Keratinocyte (primary cell): Measurements from ENCODE around the gene RBP4. TPM values are rescaled to one million over a fixed set of nuclear protein-coding genes. Genes with fewer than 3 reads are reported as not detected.

Source experiments
- DNase-seq: peaks from one replicate; pipeline ENCODE4 v3.0.0-alpha.2; 2011; ENCODE audit warnings: low read depth, missing footprints, low spot score
- FAIRE-seq: peaks from 2 replicates; lab custom pipeline; 2011; peaks lifted over from hg19 to GRCh38; lab: Jason Lieb, UNC
- H2AFZ ChIP-seq: 2 replicates; pipeline ENCODE4 v1.6.0; 2012; ENCODE audit warnings: low read length, control low read depth, inconsistent platforms; ENCODE audit not compliant: control insufficient read depth
- H3K27ac ChIP-seq: 2 replicates; pipeline ENCODE4 v1.5.1; 2011; ENCODE audit warnings: low read length; ENCODE audit not compliant: control insufficient read depth, insufficient read depth
- H3K27me3 ChIP-seq: 3 replicates; pipeline ENCODE4 v1.6.0; 2011; ENCODE audit warnings: low read length; ENCODE audit not compliant: control insufficient read depth, insufficient read depth; ENCODE audit errors: extremely low read depth
- H3K36me3 ChIP-seq, 2 experiments: 2 replicates in 1 of 2; 3 replicates in 1 of 2; pipeline ENCODE4 v1.5.1; 2011; ENCODE audit warnings: low read length in 2 of 2, mild to moderate bottlenecking in 1 of 2; ENCODE audit not compliant: control insufficient read depth in 2 of 2, insufficient read depth in 2 of 2; ENCODE audit errors: extremely low read depth in 1 of 2
- H3K4me1 ChIP-seq: 3 replicates; pipeline ENCODE4 v1.5.1; 2011; ENCODE audit warnings: low read length; ENCODE audit not compliant: control insufficient read depth, insufficient read depth; ENCODE audit errors: extremely low read depth
- H3K4me2 ChIP-seq: 3 replicates; pipeline ENCODE4 v1.6.0; 2011; ENCODE audit warnings: low read depth, low read length; ENCODE audit not compliant: control insufficient read depth, insufficient read depth; ENCODE audit errors: extremely low read depth
- H3K4me3 ChIP-seq, 3 experiments: fragments of 200-600 bp in 1 of 3; sonication (generic) in 1 of 3; 2 replicates in 2 of 3; 3 replicates in 1 of 3; pipeline ENCODE4 v1.5.1; 2011 to 2016; ENCODE audit warnings: low read length in 3 of 3, mild to moderate bottlenecking in 3 of 3, control low read depth in 2 of 3, inconsistent platforms in 1 of 3, low read depth in 1 of 3, mixed read lengths in 1 of 3, mixed run types in 1 of 3, moderate library complexity in 1 of 3; ENCODE audit not compliant: control insufficient read depth in 2 of 3, insufficient read depth in 2 of 3; ENCODE audit errors: extremely low read depth in 1 of 3
- H3K79me2 ChIP-seq: 2 replicates; pipeline ENCODE4 v1.6.0; 2012; ENCODE audit warnings: low read length; ENCODE audit not compliant: control insufficient read depth, insufficient read depth
- H3K9ac ChIP-seq: 3 replicates; pipeline ENCODE4 v1.6.0; 2011; ENCODE audit warnings: low read length; ENCODE audit not compliant: control insufficient read depth, insufficient read depth; ENCODE audit errors: extremely low read depth
- H3K9me1 ChIP-seq: 3 replicates; pipeline ENCODE4 v1.6.0; 2011; ENCODE audit warnings: low read length; ENCODE audit not compliant: control insufficient read depth, insufficient read depth; ENCODE audit errors: extremely low read depth
- H3K9me3 ChIP-seq: 2 replicates; pipeline ENCODE4 v1.5.1; 2012; ENCODE audit warnings: low read depth, low read length; ENCODE audit not compliant: control insufficient read depth
- H4K20me1 ChIP-seq: 3 replicates; pipeline ENCODE4 v1.6.0; 2011; ENCODE audit warnings: low read length; ENCODE audit not compliant: control insufficient read depth, insufficient read depth; ENCODE audit errors: extremely low read depth
- EZH2 ChIP-seq: IDR thresholded peaks from one replicate; pipeline ENCODE4 v1.6.1; 2012; ENCODE audit warnings: inconsistent platforms, mild to moderate bottlenecking, low read length, moderate library complexity
- dilution Hi-C: fragments of 300-500 bp; cut with MboI; formaldehyde crosslinking; loops from one replicate; pipeline ENCODE4 v1.7.0; 2020; ENCODE audit warnings: low sequenced_read_pairs; ENCODE audit not compliant: extremely low pct_ligation_motif_present
- polyA plus RNA-seq, 5 experiments: library from polyadenylated mRNA; depleted of rRNA in 3 of 5; stranded (reverse) in 3 of 5; stranded (forward) in 1 of 5; unstranded in 1 of 5; fragments of >200 nt; gene quantifications; 1 replicate in 1 of 5; 2 replicates in 3 of 5; 3 replicates in 1 of 5; pipeline versions ENCODE4 v1.2.1 to v1.2.3, GENCODE V29; 2011 to 2012; ENCODE audit warnings: missing spikeins in 2 of 5, low read depth in 1 of 5, low replicate concordance in 1 of 5
- TF ChIP-seq, protein P1 (sequence below), 3 experiments: IDR thresholded peaks in 1 of 3; conservative IDR thresholded peaks in 1 of 3; optimal IDR thresholded peaks in 1 of 3; 2 replicates in 2 of 3; 3 replicates in 1 of 3; pipeline versions ENCODE3 to v1.5.1; 2011; ENCODE audit warnings: low read length in 3 of 3, mild to moderate bottlenecking in 3 of 3, moderate library complexity in 2 of 3, control low read depth in 1 of 3, inconsistent platforms in 1 of 3; ENCODE audit not compliant: insufficient read depth in 2 of 3; ENCODE audit errors: extremely low read depth in 1 of 3

Gene RBP4
- polyA plus RNA-seq, 1 donor (not counting 4 experiments of a cell fraction or from before 2014, with no cell fraction given) = not detected

DNA sequence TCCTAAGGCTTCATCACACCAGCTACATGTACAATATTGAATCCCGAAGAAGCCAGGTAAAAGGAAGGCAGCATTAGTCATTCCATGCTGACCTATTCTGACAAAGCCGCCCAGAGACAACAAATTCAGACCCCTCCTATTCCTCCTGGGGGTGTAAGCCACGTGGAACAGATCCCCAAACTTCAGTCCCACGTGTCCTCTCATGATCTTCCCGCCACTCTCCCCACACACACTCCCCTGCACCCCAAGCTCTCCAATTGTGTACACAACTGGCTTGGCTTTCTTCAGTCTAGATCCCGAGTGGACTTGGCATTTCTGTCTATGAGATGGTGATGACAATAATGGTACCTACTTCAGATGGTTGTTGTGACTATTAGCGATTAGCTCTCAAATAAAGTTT, 19.9 kb upstream of the RBP4 start:
- FAIRE-seq (no peak), DNase-seq (no peak)
- Histone ChIP-seq H3K9ac (no peak overlapping the region), H3K9me1 (no peaks in the 10 kb centered on the region), H3K79me2 (no peaks in the 10 kb centered on the region), H3K36me3 (no peaks in the 10 kb centered on the region), H3K9me3 (no peaks in the 10 kb centered on the region), H2AFZ (no peak overlapping the region), H3K4me3 (no peak overlapping the region), H3K4me2 (no peak overlapping the region), H4K20me1 (no peaks in the 10 kb centered on the region), H3K4me1 (no peaks in the 10 kb centered on the region), H3K27me3 (no peaks in the 10 kb centered on the region), H3K27ac (no peak overlapping the region)
- dilution Hi-C loops = no loop called here
- TF ChIP-seq, protein P1, sequence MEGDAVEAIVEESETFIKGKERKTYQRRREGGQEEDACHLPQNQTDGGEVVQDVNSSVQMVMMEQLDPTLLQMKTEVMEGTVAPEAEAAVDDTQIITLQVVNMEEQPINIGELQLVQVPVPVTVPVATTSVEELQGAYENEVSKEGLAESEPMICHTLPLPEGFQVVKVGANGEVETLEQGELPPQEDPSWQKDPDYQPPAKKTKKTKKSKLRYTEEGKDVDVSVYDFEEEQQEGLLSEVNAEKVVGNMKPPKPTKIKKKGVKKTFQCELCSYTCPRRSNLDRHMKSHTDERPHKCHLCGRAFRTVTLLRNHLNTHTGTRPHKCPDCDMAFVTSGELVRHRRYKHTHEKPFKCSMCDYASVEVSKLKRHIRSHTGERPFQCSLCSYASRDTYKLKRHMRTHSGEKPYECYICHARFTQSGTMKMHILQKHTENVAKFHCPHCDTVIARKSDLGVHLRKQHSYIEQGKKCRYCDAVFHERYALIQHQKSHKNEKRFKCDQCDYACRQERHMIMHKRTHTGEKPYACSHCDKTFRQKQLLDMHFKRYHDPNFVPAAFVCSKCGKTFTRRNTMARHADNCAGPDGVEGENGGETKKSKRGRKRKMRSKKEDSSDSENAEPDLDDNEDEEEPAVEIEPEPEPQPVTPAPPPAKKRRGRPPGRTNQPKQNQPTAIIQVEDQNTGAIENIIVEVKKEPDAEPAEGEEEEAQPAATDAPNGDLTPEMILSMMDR (optimal IDR thresholded peaks at IDR 0.05 in 1 of 3, IDR thresholded peaks at IDR 0.05 in 1 of 3, conservative IDR thresholded peaks at IDR 0.05 in 1 of 3; ENCODE audit: extremely low read depth in 1 of 3, insufficient read depth in 2 of 3, low read length in 3 of 3) = no peak
- no peak for TF ChIP-seq EZH2

DNA sequence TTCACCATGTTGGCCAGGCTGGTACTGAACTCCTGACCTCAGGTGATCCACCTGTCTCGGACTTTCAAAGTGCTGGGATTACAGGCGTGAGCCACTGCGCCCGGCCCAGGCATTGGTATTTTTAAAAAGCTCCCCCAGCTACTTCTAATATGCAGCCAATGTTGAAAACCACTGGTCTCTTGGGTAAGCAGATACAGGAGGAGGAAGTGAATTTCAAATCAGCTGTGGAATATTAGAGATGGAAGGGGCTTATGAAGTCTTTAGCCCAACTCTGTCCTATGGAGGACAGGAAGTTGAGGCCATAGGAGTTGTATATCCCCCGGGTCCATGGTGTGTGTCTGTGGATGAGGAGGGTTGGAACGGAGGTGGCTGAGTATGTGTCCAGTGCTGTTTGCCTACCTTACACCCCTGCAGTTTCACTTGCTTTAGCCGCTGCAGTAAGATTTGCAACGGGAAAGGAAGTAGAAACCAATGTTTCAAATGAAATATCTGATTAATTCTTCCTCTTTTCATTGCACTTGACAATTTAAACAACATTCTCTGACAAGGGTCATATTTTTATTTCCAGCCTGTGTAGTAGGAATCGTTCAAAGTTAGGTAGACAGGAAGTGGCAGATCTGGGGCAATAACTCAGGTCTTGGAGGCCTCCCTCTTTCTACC, 14.7 kb upstream of the RBP4 start:
- H3K4me3 ChIP-seq = no peak overlapping the region
- H3K79me2 ChIP-seq = no peaks in the 10 kb centered on the region
- H2AFZ ChIP-seq = no peak overlapping the region
- dilution Hi-C loops = no loop called here
- no peaks in the 10 kb centered on the region for H3K9me1 ChIP-seq
- no peak for DNase-seq
- no peak for FAIRE-seq
- H3K27ac ChIP-seq = no peak overlapping the region
- H4K20me1 ChIP-seq = no peaks in the 10 kb centered on the region
- no peaks in the 10 kb centered on the region for H3K9me3 ChIP-seq
- no peak overlapping the region for H3K9ac ChIP-seq
- no peak for TF ChIP-seq EZH2
- TF ChIP-seq, protein P1 (optimal IDR thresholded peaks at IDR 0.05 in 1 of 3, IDR thresholded peaks at IDR 0.05 in 1 of 3, conservative IDR thresholded peaks at IDR 0.05 in 1 of 3; ENCODE audit: extremely low read depth in 1 of 3, insufficient read depth in 2 of 3, low read length in 3 of 3) = no peak
- no peaks in the 10 kb centered on the region for H3K36me3 ChIP-seq
- H3K4me1 ChIP-seq = no peaks in the 10 kb centered on the region
- H3K27me3 ChIP-seq = no peaks in the 10 kb centered on the region
- H3K4me2 ChIP-seq = no peak overlapping the region
